Loucy (cell line): ENCODE results near the gene MGAT5.

Experiments used
- EZH2phosphoT487 ChIP-seq: fragments of 200-600 bp; IDR thresholded peaks from 2 replicates; pipeline ENCODE4 v1.6.1; 2018; ENCODE audit warnings: antibody characterized with exemption, mild to moderate bottlenecking, moderate library complexity, borderline replicate concordance
- TF ChIP-seq, protein P1 (sequence below): fragments of 200-600 bp; sonication (generic); conservative IDR thresholded peaks from 2 replicates; pipeline ENCODE4 v1.5.1; 2014; ENCODE audit warnings: mild to moderate bottlenecking, antibody characterized with exemption, low read length

DNA sequence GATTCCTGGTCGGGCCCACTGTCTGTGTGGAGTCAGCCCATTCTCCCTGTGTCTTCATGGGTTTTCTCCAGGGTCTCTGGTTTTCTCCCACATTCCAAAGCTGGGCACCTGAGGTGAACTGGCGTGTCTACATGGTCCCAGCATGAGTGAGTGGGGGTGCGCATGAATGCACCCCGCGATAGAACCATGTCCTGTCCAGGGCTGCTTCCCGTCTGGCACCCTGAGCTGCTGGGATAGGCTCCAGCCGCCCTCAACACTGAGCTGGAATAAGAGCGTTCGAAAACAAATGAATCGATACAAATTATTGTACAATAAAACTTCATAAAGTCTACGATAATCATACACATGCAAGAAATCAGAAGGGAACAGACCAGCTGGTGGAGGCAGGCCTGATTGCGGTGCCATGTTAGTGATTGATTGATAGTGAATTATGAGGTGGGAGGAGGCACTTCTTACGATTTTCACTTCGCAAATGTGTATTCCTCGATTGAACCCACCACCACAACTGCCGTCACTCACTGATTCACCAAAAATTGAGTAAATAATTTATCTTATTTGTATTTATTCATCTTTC, 186.6 kb downstream of the MGAT5 start:
- TF ChIP-seq, protein P1, sequence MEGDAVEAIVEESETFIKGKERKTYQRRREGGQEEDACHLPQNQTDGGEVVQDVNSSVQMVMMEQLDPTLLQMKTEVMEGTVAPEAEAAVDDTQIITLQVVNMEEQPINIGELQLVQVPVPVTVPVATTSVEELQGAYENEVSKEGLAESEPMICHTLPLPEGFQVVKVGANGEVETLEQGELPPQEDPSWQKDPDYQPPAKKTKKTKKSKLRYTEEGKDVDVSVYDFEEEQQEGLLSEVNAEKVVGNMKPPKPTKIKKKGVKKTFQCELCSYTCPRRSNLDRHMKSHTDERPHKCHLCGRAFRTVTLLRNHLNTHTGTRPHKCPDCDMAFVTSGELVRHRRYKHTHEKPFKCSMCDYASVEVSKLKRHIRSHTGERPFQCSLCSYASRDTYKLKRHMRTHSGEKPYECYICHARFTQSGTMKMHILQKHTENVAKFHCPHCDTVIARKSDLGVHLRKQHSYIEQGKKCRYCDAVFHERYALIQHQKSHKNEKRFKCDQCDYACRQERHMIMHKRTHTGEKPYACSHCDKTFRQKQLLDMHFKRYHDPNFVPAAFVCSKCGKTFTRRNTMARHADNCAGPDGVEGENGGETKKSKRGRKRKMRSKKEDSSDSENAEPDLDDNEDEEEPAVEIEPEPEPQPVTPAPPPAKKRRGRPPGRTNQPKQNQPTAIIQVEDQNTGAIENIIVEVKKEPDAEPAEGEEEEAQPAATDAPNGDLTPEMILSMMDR, result no peak
- no peak for TF ChIP-seq EZH2phosphoT487
